Erythroblast (primary cell): Measurements from ENCODE around the gene DCPS.

Experiments used
- GATA1 ChIP-seq: IDR thresholded peaks from 2 replicates; pipeline ENCODE4 v1.6.1; 2011; ENCODE audit warnings: low read depth, mild to moderate bottlenecking, control low read depth, low read length, moderate library complexity
- POLR2A ChIP-seq: IDR thresholded peaks from 2 replicates; pipeline ENCODE4 v1.6.1; 2011; ENCODE audit warnings: mild to moderate bottlenecking, low read length

DNA sequence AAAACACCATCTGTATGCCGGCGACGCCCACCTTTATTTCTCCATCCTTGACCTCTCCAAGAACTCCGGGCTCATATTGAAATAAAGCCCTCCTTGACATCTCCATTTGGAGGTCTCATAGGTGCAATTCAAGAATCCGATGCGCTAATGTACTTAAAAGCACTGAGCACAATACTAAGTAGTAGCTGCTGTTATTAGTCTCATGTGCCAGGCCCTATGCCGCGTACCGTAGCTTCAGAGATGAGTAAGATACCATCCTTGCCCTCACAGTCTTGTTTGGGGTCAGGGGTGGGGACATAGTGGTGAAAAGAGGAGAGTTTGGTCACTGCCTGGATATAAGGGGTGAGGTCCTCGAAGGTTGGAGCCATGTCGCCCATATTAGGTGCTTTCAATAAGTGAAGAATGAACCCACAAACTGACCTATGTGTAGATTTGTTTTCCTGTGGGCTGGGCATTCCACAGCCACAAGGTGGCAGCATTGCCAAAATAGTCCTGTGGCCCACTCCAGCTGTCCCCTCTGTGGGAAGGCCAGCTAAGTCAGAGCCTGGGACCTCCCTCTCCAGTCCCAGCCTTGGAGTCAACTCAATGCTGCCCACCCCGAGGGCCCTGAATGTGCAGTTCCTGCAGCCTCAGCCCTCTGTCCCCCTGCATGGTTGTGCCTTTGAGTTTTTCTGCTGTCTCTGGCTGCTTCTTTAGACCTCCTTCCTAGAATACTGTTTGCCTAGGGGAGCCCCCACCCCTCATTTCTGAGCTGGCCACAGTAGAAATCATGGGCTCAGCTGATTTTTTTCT, 6.5 kb downstream of the DCPS start:
- TF ChIP-seq POLR2A (no peak), GATA1 (no peak)
